GM23338 (cell line): Measurements from ENCODE around the gene TRIM28. TPM values are rescaled to one million over a fixed set of nuclear protein-coding genes. Genes with fewer than 3 reads are reported as not detected.
A peak's percentile ranks its signal among the peaks of the same experiment; 100 is the strongest.

Experiments
- ATAC-seq: fragments of 200-7000 bp; cut with Tn5 transposase; 3 replicates; pipeline ENCODE4 v1.9.1; 2020
- DNase-seq: peaks from one replicate; pipeline ENCODE4 v3.0.0-alpha.2; 2015; ENCODE audit warnings: low spot score
- H2AFZ ChIP-seq: fragments of 200-600 bp; sonication (generic); 2 replicates; pipeline ENCODE4 v1.8.0; 2016; ENCODE audit warnings: antibody characterized with exemption, mild to moderate bottlenecking, moderate library complexity
- H3F3A ChIP-seq: fragments of 200-600 bp; sonication (generic); replicated peaks from 2 replicates; pipeline ENCODE4 v1.8.0; 2017; ENCODE audit warnings: antibody characterized with exemption, mixed run types, low read depth
- H3K27ac ChIP-seq: fragments of 200-600 bp; sonication (generic); 2 replicates; pipeline ENCODE4 v1.6.1; 2016; ENCODE audit warnings: low read depth
- H3K27me3 ChIP-seq: fragments of 200-600 bp; sonication (generic); 2 replicates; pipeline ENCODE4 v1.8.0; 2016; ENCODE audit warnings: mild to moderate bottlenecking, mixed run types, moderate library complexity; ENCODE audit not compliant: insufficient read depth
- H3K36me3 ChIP-seq: fragments of 200-600 bp; sonication (generic); 2 replicates; pipeline ENCODE4 v1.8.0; 2016; ENCODE audit warnings: mild to moderate bottlenecking; ENCODE audit not compliant: insufficient read depth
- H3K4me1 ChIP-seq: fragments of 200-600 bp; sonication (generic); 2 replicates; pipeline ENCODE4 v1.8.0; 2016; ENCODE audit warnings: mild to moderate bottlenecking, moderate library complexity; ENCODE audit not compliant: insufficient read depth
- H3K4me2 ChIP-seq: fragments of 200-600 bp; sonication (generic); 2 replicates; pipeline ENCODE4 v1.7.1; 2017; ENCODE audit warnings: mixed run types
- H3K4me3 ChIP-seq: fragments of 200-600 bp; sonication (generic); 2 replicates; pipeline ENCODE4 v1.6.1; 2016; ENCODE audit warnings: mixed run types
- H3K79me2 ChIP-seq: fragments of 200-600 bp; sonication (generic); replicated peaks from 2 replicates; pipeline ENCODE4 v1.8.0; 2017; ENCODE audit warnings: mild to moderate bottlenecking; ENCODE audit not compliant: insufficient read depth
- H3K9me2 ChIP-seq: fragments of 200-600 bp; sonication (generic); 2 replicates; pipeline ENCODE4 v1.8.0; 2017; ENCODE audit not compliant: insufficient read depth
- H4K20me1 ChIP-seq: fragments of 200-600 bp; sonication (generic); replicated peaks from 2 replicates; pipeline ENCODE4 v1.8.0; 2017; ENCODE audit warnings: mild to moderate bottlenecking; ENCODE audit not compliant: insufficient read depth
- H3K27ac Mint-ChIP-seq: 2 replicates; pipeline ENCODE4 v1.8.0; 2020; ENCODE audit warnings: inconsistent platforms, mild to moderate bottlenecking, moderate library complexity, mixed read lengths
- H3K27me3 Mint-ChIP-seq: 3 replicates; pipeline ENCODE4 v1.8.0; 2022; ENCODE audit warnings: low read depth, mild to moderate bottlenecking, moderate library complexity, mixed read lengths, inconsistent platforms; ENCODE audit not compliant: insufficient read depth, poor library complexity
- H3K36me3 Mint-ChIP-seq: 3 replicates; pipeline ENCODE4 v1.8.0; 2021; ENCODE audit warnings: low read depth, mild to moderate bottlenecking, inconsistent platforms, moderate library complexity, mixed read lengths
- H3K4me1 Mint-ChIP-seq: 3 replicates; pipeline ENCODE4 v1.8.0; 2020; ENCODE audit warnings: mild to moderate bottlenecking, inconsistent platforms, mixed read lengths
- H3K4me3 Mint-ChIP-seq: 3 replicates; pipeline ENCODE4 v1.8.0; 2021; ENCODE audit warnings: moderate library complexity, mild to moderate bottlenecking, inconsistent platforms, mixed read lengths
- H3K9me3 Mint-ChIP-seq: 3 replicates; pipeline ENCODE4 v1.8.0; 2020; ENCODE audit warnings: moderate library complexity, mild to moderate bottlenecking, inconsistent platforms, mixed read lengths
- CREB1 ChIP-seq: fragments of 250-450 bp; sonication (Bioruptor Pico); IDR thresholded peaks from 2 replicates; pipeline ENCODE4 v1.5.0; 2020; ENCODE audit warnings: low read depth, mild to moderate bottlenecking, moderate library complexity
- EZH2 ChIP-seq: fragments of 200-600 bp; sonication (generic); IDR thresholded peaks from one replicate; pipeline ENCODE4 v1.8.0; 2017; ENCODE audit warnings: antibody characterized with exemption, mild to moderate bottlenecking, low read depth; ENCODE audit not compliant: unreplicated experiment
- EZH2phosphoT487 ChIP-seq: fragments of 200-600 bp; sonication (generic); IDR thresholded peaks from one replicate; pipeline ENCODE4 v1.8.1; 2018; ENCODE audit warnings: antibody characterized with exemption; ENCODE audit not compliant: unreplicated experiment
- JUNB ChIP-seq: IDR thresholded peaks from one replicate; pipeline ENCODE4 v1.6.1; 2016; ENCODE audit warnings: antibody characterized with exemption; ENCODE audit not compliant: unreplicated experiment
- POLR2AphosphoS5 ChIP-seq: IDR thresholded peaks from 2 replicates; pipeline ENCODE4 v1.6.1; 2016; ENCODE audit warnings: antibody characterized with exemption, low read depth
- STAT1 ChIP-seq: IDR thresholded peaks from one replicate; pipeline ENCODE4 v1.6.1; 2016; ENCODE audit warnings: antibody characterized with exemption; ENCODE audit not compliant: unreplicated experiment
- ZNF114 ChIP-seq: fragments of 250-450 bp; sonication (Bioruptor Pico); IDR thresholded peaks from 2 replicates; pipeline ENCODE4 v1.5.0; 2020; ENCODE audit warnings: mild to moderate bottlenecking, moderate library complexity
- ZNF331 ChIP-seq: fragments of 250-450 bp; sonication (Bioruptor Pico); IDR thresholded peaks from 2 replicates; pipeline ENCODE4 v1.5.0; 2020; ENCODE audit warnings: low read depth, mild to moderate bottlenecking, moderate library complexity
- polyA plus RNA-seq: library from polyadenylated mRNA; unstranded; fragments of >200 nt; fragmentation: Nextera tagmentation; extraction: Ambion mirVana; gene quantifications from 2 replicates; pipeline ENCODE4 v1.2.1, GENCODE V29; 2016
- total RNA-seq: library from RNA; depleted of rRNA; stranded (reverse); fragments of >200 nt; shearing (Covaris generic); gene quantifications from 2 replicates; pipeline ENCODE4 v1.2.3, GENCODE V29; 2014
- TF ChIP-seq, protein P1 (sequence below): IDR thresholded peaks from 2 replicates; pipeline ENCODE4 v1.6.1; 2016; ENCODE audit warnings: antibody characterized with exemption
- TF ChIP-seq, protein P2 (sequence below), 2 experiments: fragments of 200-600 bp in 1 of 2; sonication (generic) in 1 of 2; conservative IDR thresholded peaks; 2 replicates each; pipeline versions ENCODE4 v1.5.1 to v1.6.1; 2016 to 2017; ENCODE audit warnings: antibody characterized with exemption in 2 of 2, low read depth in 2 of 2, mild to moderate bottlenecking in 2 of 2, moderate library complexity in 1 of 2
- TF ChIP-seq, protein P3 (sequence below): fragments of 250-450 bp; sonication (Bioruptor Pico); IDR thresholded peaks from 2 replicates; pipeline ENCODE4 v1.5.0; 2020; ENCODE audit warnings: mild to moderate bottlenecking, moderate library complexity
- TF ChIP-seq, protein P4 (sequence below): IDR thresholded peaks from one replicate; pipeline ENCODE4 v1.6.1; 2018; ENCODE audit warnings: antibody characterized with exemption; ENCODE audit not compliant: unreplicated experiment

The TRIM28 gene
- total and polyA plus RNA-seq, 2 experiments from 2014 or later, result 920 to 1,430 TPM

DNA sequence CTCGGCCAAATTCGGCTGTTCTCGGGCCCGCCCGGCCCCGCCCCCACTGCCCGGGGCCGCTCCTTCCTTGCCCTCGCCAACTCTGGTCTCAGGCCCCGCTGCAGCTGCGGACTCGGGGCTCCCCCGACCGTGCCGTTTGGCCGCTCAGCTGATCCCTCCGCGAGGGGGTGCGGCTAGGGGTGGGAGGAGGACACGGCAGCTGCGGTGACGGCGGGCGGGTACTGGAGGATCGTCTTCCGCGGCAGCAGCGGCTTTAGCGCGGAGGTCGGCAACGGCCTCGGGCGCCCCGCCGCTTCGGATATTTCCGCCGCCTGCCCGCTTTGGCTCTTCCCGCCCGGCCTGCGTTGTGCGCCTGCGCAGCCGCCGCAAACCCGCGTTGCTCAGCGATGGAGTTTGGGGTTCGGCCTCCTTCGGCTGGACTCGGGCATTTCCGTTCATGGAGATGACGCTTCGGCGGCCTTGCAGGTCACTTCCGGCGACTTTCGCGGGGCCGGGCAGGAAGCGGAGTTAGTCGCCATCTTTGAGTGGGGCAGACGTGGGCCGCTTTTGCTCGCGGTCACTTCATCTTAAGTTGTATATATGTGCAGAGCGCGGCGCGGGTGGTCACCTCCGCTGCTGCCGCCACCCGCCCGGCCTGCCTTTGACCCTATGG lies 14.9 kb downstream of the TRIM28 start:
- Mint-ChIP-seq H3K27me3 (peaks cover 67% of the 10 kb centered on the region), H3K4me3 (peak overlapping the region; percentile 97), H3K27ac (peak overlapping the region; percentile 100), H3K4me1 (peaks cover 47% of the 10 kb centered on the region), H3K9me3 (peaks cover 8% of the 10 kb centered on the region; the same call in 2 of the 3 replicates), H3K36me3 (peaks cover 39% of the 10 kb centered on the region)
- Histone ChIP-seq H3K4me2 (peak overlapping the region; percentile 88), H3K79me2 (peaks cover 20% of the 10 kb centered on the region), H3K9me2 (peaks cover 5% of the 10 kb centered on the region; the same call in 1 of the 2 replicates), H3K4me1 (peaks cover 23% of the 10 kb centered on the region), H3F3A (peaks cover 49% of the 10 kb centered on the region), H3K27ac (peak overlapping the region; percentile 98), H3K36me3 (0 out of 2 replicates have a peak, but pooled peaks cover 2% of the 10 kb centered on the region), H4K20me1 (no peaks in the 10 kb centered on the region; the same call in 1 of the 2 replicates), H2AFZ (no peak overlapping the region), H3K4me3 (peak overlapping the region; percentile 84), H3K27me3 (peaks cover 38% of the 10 kb centered on the region)
- ATAC-seq, result peak; percentile 41
- peak; percentile 99 for DNase-seq
- TF ChIP-seq EZH2 (no peak), EZH2phosphoT487 (no peak), JUNB (no peak), ZNF331 (CRISPR knock-in tag) (no peak), CREB1 (CRISPR knock-in tag) (peak; percentile 90), POLR2AphosphoS5 (peak; percentile 78), ZNF114 (CRISPR knock-in tag) (no peak), STAT1 (no peak)
- TF ChIP-seq, protein P1, sequence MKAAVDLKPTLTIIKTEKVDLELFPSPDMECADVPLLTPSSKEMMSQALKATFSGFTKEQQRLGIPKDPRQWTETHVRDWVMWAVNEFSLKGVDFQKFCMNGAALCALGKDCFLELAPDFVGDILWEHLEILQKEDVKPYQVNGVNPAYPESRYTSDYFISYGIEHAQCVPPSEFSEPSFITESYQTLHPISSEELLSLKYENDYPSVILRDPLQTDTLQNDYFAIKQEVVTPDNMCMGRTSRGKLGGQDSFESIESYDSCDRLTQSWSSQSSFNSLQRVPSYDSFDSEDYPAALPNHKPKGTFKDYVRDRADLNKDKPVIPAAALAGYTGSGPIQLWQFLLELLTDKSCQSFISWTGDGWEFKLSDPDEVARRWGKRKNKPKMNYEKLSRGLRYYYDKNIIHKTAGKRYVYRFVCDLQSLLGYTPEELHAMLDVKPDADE, result peak; percentile 50
- TF ChIP-seq, protein P2, sequence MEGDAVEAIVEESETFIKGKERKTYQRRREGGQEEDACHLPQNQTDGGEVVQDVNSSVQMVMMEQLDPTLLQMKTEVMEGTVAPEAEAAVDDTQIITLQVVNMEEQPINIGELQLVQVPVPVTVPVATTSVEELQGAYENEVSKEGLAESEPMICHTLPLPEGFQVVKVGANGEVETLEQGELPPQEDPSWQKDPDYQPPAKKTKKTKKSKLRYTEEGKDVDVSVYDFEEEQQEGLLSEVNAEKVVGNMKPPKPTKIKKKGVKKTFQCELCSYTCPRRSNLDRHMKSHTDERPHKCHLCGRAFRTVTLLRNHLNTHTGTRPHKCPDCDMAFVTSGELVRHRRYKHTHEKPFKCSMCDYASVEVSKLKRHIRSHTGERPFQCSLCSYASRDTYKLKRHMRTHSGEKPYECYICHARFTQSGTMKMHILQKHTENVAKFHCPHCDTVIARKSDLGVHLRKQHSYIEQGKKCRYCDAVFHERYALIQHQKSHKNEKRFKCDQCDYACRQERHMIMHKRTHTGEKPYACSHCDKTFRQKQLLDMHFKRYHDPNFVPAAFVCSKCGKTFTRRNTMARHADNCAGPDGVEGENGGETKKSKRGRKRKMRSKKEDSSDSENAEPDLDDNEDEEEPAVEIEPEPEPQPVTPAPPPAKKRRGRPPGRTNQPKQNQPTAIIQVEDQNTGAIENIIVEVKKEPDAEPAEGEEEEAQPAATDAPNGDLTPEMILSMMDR (conservative IDR thresholded peaks at IDR 0.05; ENCODE audit: low read depth in 2 of 2), result no peak
- TF ChIP-seq, protein P3, sequence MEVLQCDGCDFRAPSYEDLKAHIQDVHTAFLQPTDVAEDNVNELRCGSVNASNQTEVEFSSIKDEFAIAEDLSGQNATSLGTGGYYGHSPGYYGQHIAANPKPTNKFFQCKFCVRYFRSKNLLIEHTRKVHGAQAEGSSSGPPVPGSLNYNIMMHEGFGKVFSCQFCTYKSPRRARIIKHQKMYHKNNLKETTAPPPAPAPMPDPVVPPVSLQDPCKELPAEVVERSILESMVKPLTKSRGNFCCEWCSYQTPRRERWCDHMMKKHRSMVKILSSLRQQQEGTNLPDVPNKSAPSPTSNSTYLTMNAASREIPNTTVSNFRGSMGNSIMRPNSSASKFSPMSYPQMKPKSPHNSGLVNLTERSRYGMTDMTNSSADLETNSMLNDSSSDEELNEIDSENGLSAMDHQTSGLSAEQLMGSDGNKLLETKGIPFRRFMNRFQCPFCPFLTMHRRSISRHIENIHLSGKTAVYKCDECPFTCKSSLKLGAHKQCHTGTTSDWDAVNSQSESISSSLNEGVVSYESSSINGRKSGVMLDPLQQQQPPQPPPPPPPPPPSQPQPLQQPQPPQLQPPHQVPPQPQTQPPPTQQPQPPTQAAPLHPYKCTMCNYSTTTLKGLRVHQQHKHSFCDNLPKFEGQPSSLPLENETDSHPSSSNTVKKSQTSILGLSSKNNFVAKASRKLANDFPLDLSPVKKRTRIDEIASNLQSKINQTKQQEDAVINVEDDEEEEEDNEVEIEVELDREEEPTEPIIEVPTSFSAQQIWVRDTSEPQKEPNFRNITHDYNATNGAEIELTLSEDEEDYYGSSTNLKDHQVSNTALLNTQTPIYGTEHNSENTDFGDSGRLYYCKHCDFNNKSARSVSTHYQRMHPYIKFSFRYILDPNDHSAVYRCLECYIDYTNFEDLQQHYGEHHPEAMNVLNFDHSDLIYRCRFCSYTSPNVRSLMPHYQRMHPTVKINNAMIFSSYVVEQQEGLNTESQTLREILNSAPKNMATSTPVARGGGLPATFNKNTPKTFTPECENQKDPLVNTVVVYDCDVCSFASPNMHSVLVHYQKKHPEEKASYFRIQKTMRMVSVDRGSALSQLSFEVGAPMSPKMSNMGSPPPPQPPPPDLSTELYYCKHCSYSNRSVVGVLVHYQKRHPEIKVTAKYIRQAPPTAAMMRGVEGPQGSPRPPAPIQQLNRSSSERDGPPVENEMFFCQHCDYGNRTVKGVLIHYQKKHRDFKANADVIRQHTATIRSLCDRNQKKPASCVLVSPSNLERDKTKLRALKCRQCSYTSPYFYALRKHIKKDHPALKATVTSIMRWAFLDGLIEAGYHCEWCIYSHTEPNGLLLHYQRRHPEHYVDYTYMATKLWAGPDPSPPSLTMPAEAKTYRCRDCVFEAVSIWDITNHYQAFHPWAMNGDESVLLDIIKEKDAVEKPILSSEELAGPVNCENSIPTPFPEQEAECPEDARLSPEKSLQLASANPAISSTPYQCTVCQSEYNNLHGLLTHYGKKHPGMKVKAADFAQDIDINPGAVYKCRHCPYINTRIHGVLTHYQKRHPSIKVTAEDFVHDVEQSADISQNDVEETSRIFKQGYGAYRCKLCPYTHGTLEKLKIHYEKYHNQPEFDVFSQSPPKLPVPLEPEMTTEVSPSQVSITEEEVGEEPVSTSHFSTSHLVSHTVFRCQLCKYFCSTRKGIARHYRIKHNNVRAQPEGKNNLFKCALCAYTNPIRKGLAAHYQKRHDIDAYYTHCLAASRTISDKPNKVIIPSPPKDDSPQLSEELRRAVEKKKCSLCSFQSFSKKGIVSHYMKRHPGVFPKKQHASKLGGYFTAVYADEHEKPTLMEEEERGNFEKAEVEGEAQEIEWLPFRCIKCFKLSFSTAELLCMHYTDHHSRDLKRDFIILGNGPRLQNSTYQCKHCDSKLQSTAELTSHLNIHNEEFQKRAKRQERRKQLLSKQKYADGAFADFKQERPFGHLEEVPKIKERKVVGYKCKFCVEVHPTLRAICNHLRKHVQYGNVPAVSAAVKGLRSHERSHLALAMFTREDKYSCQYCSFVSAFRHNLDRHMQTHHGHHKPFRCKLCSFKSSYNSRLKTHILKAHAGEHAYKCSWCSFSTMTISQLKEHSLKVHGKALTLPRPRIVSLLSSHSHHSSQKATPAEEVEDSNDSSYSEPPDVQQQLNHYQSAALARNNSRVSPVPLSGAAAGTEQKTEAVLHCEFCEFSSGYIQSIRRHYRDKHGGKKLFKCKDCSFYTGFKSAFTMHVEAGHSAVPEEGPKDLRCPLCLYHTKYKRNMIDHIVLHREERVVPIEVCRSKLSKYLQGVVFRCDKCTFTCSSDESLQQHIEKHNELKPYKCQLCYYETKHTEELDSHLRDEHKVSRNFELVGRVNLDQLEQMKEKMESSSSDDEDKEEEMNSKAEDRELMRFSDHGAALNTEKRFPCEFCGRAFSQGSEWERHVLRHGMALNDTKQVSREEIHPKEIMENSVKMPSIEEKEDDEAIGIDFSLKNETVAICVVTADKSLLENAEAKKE, result no peak
- TF ChIP-seq, protein P4, sequence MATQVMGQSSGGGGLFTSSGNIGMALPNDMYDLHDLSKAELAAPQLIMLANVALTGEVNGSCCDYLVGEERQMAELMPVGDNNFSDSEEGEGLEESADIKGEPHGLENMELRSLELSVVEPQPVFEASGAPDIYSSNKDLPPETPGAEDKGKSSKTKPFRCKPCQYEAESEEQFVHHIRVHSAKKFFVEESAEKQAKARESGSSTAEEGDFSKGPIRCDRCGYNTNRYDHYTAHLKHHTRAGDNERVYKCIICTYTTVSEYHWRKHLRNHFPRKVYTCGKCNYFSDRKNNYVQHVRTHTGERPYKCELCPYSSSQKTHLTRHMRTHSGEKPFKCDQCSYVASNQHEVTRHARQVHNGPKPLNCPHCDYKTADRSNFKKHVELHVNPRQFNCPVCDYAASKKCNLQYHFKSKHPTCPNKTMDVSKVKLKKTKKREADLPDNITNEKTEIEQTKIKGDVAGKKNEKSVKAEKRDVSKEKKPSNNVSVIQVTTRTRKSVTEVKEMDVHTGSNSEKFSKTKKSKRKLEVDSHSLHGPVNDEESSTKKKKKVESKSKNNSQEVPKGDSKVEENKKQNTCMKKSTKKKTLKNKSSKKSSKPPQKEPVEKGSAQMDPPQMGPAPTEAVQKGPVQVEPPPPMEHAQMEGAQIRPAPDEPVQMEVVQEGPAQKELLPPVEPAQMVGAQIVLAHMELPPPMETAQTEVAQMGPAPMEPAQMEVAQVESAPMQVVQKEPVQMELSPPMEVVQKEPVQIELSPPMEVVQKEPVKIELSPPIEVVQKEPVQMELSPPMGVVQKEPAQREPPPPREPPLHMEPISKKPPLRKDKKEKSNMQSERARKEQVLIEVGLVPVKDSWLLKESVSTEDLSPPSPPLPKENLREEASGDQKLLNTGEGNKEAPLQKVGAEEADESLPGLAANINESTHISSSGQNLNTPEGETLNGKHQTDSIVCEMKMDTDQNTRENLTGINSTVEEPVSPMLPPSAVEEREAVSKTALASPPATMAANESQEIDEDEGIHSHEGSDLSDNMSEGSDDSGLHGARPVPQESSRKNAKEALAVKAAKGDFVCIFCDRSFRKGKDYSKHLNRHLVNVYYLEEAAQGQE, result no peak
